Measurements from ENCODE around the gene HTR2C.
"Not testable (repeated sequence)": the region's sequence is repeated elsewhere in the genome, so short reads cannot be mapped to it uniquely, and the experiment has no call there.

HTR2C gene

GRCh38 chrX:114619874-114620273 is 36.0 kb downstream of the HTR2C start:
- Histone ChIP-seq H3K4me1 (ENCODE audit: insufficient read depth, poor library complexity, severe bottlenecking) (no peaks in the 10 kb centered on the region), H3K27ac (ENCODE audit: poor library complexity, severe bottlenecking) (no peak overlapping the region), H3K9me3 (ENCODE audit: severe bottlenecking) (no peaks in the 10 kb centered on the region), H3K27me3 (ENCODE audit: insufficient read depth, poor library complexity, severe bottlenecking) (no peaks in the 10 kb centered on the region), H3K36me3 (ENCODE audit: low read depth) (no peaks in the 10 kb centered on the region), H3K4me3 (ENCODE audit: severe bottlenecking) (no peak overlapping the region)
- DNase-seq (ENCODE audit: low spot score) = no peak
- TF ChIP-seq CTCF (IDR thresholded peaks at IDR 0.05; ENCODE audit: poor library complexity, severe bottlenecking) = peak; percentile 39
- no peak for ATAC-seq (ENCODE audit: low read depth)

- peak; percentile 44 for TF ChIP-seq CTCF (IDR thresholded peaks at IDR 0.05; ENCODE audit: poor library complexity, severe bottlenecking)
- no peaks in the 10 kb centered on the region for H3K9me3 ChIP-seq (ENCODE audit: severe bottlenecking)
- no peak overlapping the region for H3K4me3 ChIP-seq (ENCODE audit: severe bottlenecking)
- DNase-seq (ENCODE audit: low spot score) = no peak
- ATAC-seq (ENCODE audit: low read depth) = no peak
- H3K27ac ChIP-seq (ENCODE audit: poor library complexity, severe bottlenecking) = no peak overlapping the region
- no peaks in the 10 kb centered on the region for H3K36me3 ChIP-seq (ENCODE audit: low read depth)
- no peaks in the 10 kb centered on the region for H3K4me1 ChIP-seq (ENCODE audit: insufficient read depth, poor library complexity, severe bottlenecking)
- no peaks in the 10 kb centered on the region for H3K27me3 ChIP-seq (ENCODE audit: insufficient read depth, poor library complexity, severe bottlenecking)
Observed at GRCh38 chrX:114626323-114626722, 42.4 kb downstream of the HTR2C start.

GRCh38 chrX:114635986-114636385 is 52.1 kb downstream of the HTR2C start:
- Histone ChIP-seq H3K27ac (ENCODE audit: poor library complexity, severe bottlenecking) (no peak overlapping the region), H3K9me3 (ENCODE audit: severe bottlenecking) (no peaks in the 10 kb centered on the region), H3K4me3 (ENCODE audit: severe bottlenecking) (no peak overlapping the region), H3K27me3 (ENCODE audit: insufficient read depth, poor library complexity, severe bottlenecking) (no peaks in the 10 kb centered on the region), H3K4me1 (ENCODE audit: insufficient read depth, poor library complexity, severe bottlenecking) (no peaks in the 10 kb centered on the region), H3K36me3 (ENCODE audit: low read depth) (no peaks in the 10 kb centered on the region)
- no peak for ATAC-seq (ENCODE audit: low read depth)
- no peak for TF ChIP-seq CTCF (IDR thresholded peaks at IDR 0.05; ENCODE audit: poor library complexity, severe bottlenecking)
- DNase-seq (ENCODE audit: low spot score) = no peak

- no peak for DNase-seq (ENCODE audit: low spot score)
- Histone ChIP-seq H3K4me3 (ENCODE audit: severe bottlenecking) (no peak overlapping the region), H3K4me1 (ENCODE audit: insufficient read depth, poor library complexity, severe bottlenecking) (no peaks in the 10 kb centered on the region), H3K9me3 (ENCODE audit: severe bottlenecking) (no peaks in the 10 kb centered on the region), H3K27ac (ENCODE audit: poor library complexity, severe bottlenecking) (no peak overlapping the region), H3K36me3 (ENCODE audit: low read depth) (no peaks in the 10 kb centered on the region), H3K27me3 (ENCODE audit: insufficient read depth, poor library complexity, severe bottlenecking) (no peaks in the 10 kb centered on the region)
- TF ChIP-seq CTCF (IDR thresholded peaks at IDR 0.05; ENCODE audit: poor library complexity, severe bottlenecking) = no peak
- ATAC-seq (ENCODE audit: low read depth) = no peak
Observed at GRCh38 chrX:114650351-114650750, 66.5 kb downstream of the HTR2C start.

- no peaks in the 10 kb centered on the region for H3K9me3 ChIP-seq (ENCODE audit: severe bottlenecking)
- no peak for ATAC-seq (ENCODE audit: low read depth)
- no peak for TF ChIP-seq CTCF (IDR thresholded peaks at IDR 0.05; ENCODE audit: poor library complexity, severe bottlenecking)
- H3K36me3 ChIP-seq (ENCODE audit: low read depth) = no peaks in the 10 kb centered on the region
- H3K4me1 ChIP-seq (ENCODE audit: insufficient read depth, poor library complexity, severe bottlenecking) = no peaks in the 10 kb centered on the region
- no peaks in the 10 kb centered on the region for H3K27me3 ChIP-seq (ENCODE audit: insufficient read depth, poor library complexity, severe bottlenecking)
- DNase-seq (ENCODE audit: low spot score) = no peak
- no peak overlapping the region for H3K4me3 ChIP-seq (ENCODE audit: severe bottlenecking)
- H3K27ac ChIP-seq (ENCODE audit: poor library complexity, severe bottlenecking) = no peak overlapping the region
Observed at GRCh38 chrX:114675365-114675764, 91.5 kb downstream of the HTR2C start.

GRCh38 chrX:114700533-114700932 is 116.6 kb downstream of the HTR2C start:
- not testable (repeated sequence) for H3K27ac ChIP-seq (ENCODE audit: poor library complexity, severe bottlenecking); H3K27me3 ChIP-seq (ENCODE audit: insufficient read depth, poor library complexity, severe bottlenecking); DNase-seq (ENCODE audit: low spot score); H3K4me1 ChIP-seq (ENCODE audit: insufficient read depth, poor library complexity, severe bottlenecking); H3K9me3 ChIP-seq (ENCODE audit: severe bottlenecking); H3K4me3 ChIP-seq (ENCODE audit: severe bottlenecking); H3K36me3 ChIP-seq (ENCODE audit: low read depth); ATAC-seq (ENCODE audit: low read depth)

All from RWPE2 (cell line).